Bronchial epithelial cell (primary cell): ENCODE measurements around the gene HAAO. TPM values are rescaled to one million over a fixed set of nuclear protein-coding genes. Genes with fewer than 3 reads are reported as not detected.

Experiments
- DNase-seq: peaks from one replicate; pipeline ENCODE4 v3.0.0-alpha.2; 2010; ENCODE audit warnings: low read depth
- FAIRE-seq: peaks from 2 replicates; lab custom pipeline; 2011; peaks lifted over from hg19 to GRCh38; lab: Jason Lieb, UNC
- H3K27me3 ChIP-seq: 2 replicates; pipeline ENCODE4 v1.5.1; 2011; ENCODE audit warnings: low read length; ENCODE audit not compliant: control insufficient read depth, insufficient read depth
- H3K36me3 ChIP-seq: 2 replicates; pipeline ENCODE4 v1.5.1; 2011; ENCODE audit warnings: low read length; ENCODE audit not compliant: control insufficient read depth, insufficient read depth
- H3K4me3 ChIP-seq: 2 replicates; pipeline ENCODE4 v1.5.1; 2011; ENCODE audit warnings: mild to moderate bottlenecking, low read depth, low read length, control low read depth
- total RNA-seq: library from RNA; depleted of rRNA; stranded (reverse); fragments of >200 nt; gene quantifications from 2 replicates; pipeline ENCODE4 v1.2.1, GENCODE V29; 2014
- TF ChIP-seq, protein P1 (sequence below): IDR thresholded peaks from 2 replicates; pipeline ENCODE4 v1.5.1; 2011; ENCODE audit warnings: mild to moderate bottlenecking, moderate library complexity, low read length, control low read depth, inconsistent platforms; ENCODE audit not compliant: insufficient read depth, severe bottlenecking

The HAAO gene
- 0.38 TPM in 1 of 2 replicates, not detected in the other for total RNA-seq

DNA sequence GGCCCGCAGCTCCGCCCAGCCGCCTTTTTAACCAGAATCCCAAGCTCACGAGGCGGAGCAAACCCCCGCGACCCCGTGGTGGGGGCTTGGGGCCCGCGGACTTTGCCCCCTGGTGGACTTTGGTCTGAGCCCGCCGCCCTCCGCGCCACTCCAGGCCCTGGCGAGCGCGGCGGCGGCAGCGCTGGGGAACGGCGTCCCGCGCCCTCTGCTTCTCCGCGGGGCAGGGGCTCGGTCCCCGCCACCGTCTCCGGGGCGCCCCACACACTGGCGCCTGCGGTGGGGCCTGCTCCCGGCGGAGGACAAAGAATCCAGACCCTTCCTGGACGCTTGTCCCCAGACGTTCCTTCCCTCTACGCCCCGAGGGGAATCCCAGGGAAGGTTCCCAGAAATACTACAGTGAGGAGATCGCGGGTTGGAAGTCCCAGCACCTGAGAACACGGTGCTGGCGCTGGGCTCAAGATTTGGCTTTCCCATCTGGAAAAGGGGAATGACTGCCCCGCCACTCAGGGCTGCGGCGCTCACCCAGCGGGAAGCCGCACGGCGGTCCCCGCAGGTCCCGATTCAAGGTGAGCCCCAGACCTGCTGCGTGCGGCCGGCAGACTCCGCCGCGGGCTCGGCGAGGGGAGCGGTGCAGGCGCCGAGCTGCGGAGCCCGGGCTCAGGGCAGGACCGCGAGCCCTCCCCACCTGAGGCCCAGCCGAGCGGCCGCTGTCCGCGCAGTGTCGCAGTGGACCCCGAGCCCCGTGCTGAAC, at the start of gene HAAO:
Gene HAAO (minus strand): TSS at position 1 of the 751 bp plus-strand sequence. CDS start 47 bp downstream, outside the sequence.
- FAIRE-seq = no peak
- Histone ChIP-seq H3K36me3 (no peaks in the 10 kb centered on the region), H3K4me3 (peak within 1 kb of the TSS; percentile 39), H3K27me3 (no peaks in the 10 kb centered on the region)
- TF ChIP-seq, protein P1, sequence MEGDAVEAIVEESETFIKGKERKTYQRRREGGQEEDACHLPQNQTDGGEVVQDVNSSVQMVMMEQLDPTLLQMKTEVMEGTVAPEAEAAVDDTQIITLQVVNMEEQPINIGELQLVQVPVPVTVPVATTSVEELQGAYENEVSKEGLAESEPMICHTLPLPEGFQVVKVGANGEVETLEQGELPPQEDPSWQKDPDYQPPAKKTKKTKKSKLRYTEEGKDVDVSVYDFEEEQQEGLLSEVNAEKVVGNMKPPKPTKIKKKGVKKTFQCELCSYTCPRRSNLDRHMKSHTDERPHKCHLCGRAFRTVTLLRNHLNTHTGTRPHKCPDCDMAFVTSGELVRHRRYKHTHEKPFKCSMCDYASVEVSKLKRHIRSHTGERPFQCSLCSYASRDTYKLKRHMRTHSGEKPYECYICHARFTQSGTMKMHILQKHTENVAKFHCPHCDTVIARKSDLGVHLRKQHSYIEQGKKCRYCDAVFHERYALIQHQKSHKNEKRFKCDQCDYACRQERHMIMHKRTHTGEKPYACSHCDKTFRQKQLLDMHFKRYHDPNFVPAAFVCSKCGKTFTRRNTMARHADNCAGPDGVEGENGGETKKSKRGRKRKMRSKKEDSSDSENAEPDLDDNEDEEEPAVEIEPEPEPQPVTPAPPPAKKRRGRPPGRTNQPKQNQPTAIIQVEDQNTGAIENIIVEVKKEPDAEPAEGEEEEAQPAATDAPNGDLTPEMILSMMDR = peak; percentile 11
- no peak for DNase-seq

DNA sequence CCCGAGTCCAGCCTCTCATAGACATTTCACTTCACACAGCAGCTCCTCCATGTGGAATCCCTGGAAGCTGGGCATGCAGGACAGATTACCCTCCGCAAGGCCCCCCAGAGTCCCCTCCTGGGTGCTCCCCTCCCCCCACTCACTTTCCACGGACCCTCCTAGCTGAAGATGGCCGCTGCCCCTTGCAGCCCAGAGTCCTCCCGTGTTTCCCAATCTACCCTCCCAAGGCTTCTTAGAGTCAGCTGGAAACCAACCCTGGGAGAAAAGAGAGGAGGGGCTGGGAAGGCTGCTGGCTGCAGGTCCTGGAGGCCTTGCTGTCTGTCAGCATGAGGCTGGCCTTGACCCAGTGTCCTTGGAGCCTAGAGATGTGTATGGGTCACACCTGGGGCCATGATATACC, 49.0 kb upstream of the HAAO start:
- no peak for DNase-seq
- no peaks in the 10 kb centered on the region for H3K27me3 ChIP-seq
- H3K36me3 ChIP-seq = no peaks in the 10 kb centered on the region
- TF ChIP-seq, protein P1 = no peak
- no peak for FAIRE-seq
- no peak overlapping the region for H3K4me3 ChIP-seq

DNA sequence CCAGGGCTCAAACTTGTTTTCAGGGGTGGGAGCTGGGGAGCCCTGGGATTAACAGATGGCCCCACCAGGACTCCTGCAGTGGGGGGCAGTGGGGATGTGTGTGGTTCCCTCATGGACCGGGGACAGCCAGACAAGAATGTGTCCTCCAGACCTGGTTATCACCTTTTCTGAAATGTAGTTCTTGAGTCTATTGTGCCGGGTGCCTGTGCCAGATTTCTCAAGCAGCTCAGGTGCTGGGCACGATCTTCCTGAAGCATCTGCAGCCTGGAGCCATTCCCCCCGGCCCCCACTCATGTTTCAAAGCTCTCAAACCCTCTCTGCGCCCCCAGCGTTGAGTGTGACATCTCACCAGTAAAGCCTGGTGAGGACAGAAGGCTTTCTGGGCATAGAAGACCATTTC, 48.4 kb upstream of the HAAO start:
- Histone ChIP-seq H3K27me3 (no peaks in the 10 kb centered on the region), H3K36me3 (no peaks in the 10 kb centered on the region), H3K4me3 (no peak overlapping the region)
- TF ChIP-seq, protein P1 = no peak
- no peak for FAIRE-seq
- DNase-seq = no peak

DNA sequence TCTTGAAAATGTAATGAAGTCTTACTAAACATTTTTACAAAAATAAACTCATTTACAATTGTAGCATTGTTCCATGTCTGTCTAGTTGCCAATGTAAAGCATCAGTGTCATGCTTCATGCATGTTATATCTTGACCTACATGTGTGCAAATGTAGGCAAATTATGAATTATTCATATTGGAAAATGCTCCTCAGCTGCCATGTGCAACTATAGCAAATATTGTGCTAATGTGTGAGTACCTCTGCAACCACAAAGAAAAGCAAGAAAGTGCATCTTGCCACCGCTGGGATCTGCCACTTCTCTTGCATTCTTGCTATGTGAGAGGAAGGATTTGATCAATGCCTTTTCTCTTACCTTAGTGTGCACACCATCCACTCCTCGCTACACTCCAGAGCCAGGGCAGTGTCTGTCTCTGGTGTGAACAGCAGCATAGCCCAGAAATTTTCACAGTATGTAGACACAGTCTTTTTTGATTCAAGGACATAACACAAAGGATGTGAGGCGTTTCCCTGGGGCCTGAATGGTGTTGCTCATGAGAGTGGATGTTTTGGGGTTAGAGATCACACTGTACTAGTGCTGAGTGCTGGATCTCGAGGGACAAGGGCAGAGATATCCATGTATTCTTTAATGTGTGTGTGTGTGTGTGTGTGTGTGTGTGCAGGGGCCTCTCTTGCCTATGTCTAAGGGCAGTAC, 47.6 kb upstream of the HAAO start:
- H3K36me3 ChIP-seq = no peaks in the 10 kb centered on the region
- TF ChIP-seq, protein P1 = no peak
- H3K4me3 ChIP-seq = no peak overlapping the region
- DNase-seq = no peak
- no peaks in the 10 kb centered on the region for H3K27me3 ChIP-seq
- no peak for FAIRE-seq

DNA sequence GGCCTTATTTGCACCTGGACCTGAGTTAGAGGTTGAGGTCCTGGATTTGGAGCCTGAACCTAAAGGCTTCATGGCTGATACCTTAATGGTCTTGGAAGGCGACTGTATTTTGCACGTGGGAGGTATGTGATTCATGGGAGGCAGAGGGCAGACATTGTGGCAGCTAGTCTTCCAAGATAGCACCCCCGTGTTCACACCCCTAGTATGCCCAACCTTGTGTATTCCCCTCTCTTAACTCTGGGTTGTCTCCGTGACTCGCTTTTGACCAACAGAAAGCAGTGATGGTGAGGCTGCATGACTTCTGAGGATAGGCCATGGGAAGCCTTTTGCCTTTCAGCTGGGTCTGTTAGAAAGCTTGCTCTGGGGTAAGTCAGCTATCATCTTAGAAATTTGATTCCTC, 45.8 kb upstream of the HAAO start:
- no peaks in the 10 kb centered on the region for H3K36me3 ChIP-seq
- H3K4me3 ChIP-seq = no peak overlapping the region
- no peaks in the 10 kb centered on the region for H3K27me3 ChIP-seq
- peak; percentile 83 for FAIRE-seq
- no peak for DNase-seq
- TF ChIP-seq, protein P1 = no peak
